Temporal lobe (tissue), 2 donors: ENCODE data around the gene CCDC87. TPM values are rescaled to one million over a fixed set of nuclear protein-coding genes. Genes with fewer than 3 reads are reported as not detected.

Experiments used
- small RNA-seq: library from RNA; depleted of rRNA; stranded (forward); fragments of <200 nt; gene quantifications from one replicate; pipeline ENCODE3, GENCODE V24; 2014; ENCODE audit warnings: low replicate concordance
- total RNA-seq: library from RNA; depleted of rRNA; stranded (reverse); fragments of >200 nt; gene quantifications from one replicate; pipeline ENCODE4 v1.2.3, GENCODE V29; 2014

CCDC87 gene
- total RNA-seq, 1 donor from 2014 or later = 0.25 TPM

Small RNA genes lying within 50 kb of the gene (small RNA-seq; reads per million reads assigned to genes)
- not detected for gene RNU4-39P

Other genes with a start within 250 kb of the CCDC87 start
- gene BRMS1, start 248.0 kb downstream of the CCDC87 start, total RNA-seq = 10.1 TPM
- gene B4GAT1, start 245.4 kb downstream of the CCDC87 start, total RNA-seq = 56.3 TPM
- 1.7 TPM for gene SLC29A2, start 221.3 kb downstream of the CCDC87 start, total RNA-seq
- 10.1 TPM for gene NPAS4, start 172.0 kb downstream of the CCDC87 start, total RNA-seq
- 12.3 TPM for gene MRPL11, start 154.2 kb downstream of the CCDC87 start, total RNA-seq
- gene PELI3, start 126.2 kb downstream of the CCDC87 start, total RNA-seq = 11.8 TPM
- 31.2 TPM for gene DPP3, start 112.6 kb downstream of the CCDC87 start, total RNA-seq
- gene BBS1, start 82.4 kb downstream of the CCDC87 start, total RNA-seq = 31.0 TPM
- gene ZDHHC24, start 47.0 kb downstream of the CCDC87 start, total RNA-seq = 4.4 TPM
- not detected for gene ACTN3, start 46.2 kb downstream of the CCDC87 start, total RNA-seq
- gene CTSF, start 24.5 kb downstream of the CCDC87 start, total RNA-seq = 46.2 TPM
- 13.5 TPM for gene CCS, start 122 bp upstream of the CCDC87 start, total RNA-seq
- 25.8 TPM for gene RBM14, start 23.6 kb upstream of the CCDC87 start, total RNA-seq
- gene RBM4, start 45.6 kb upstream of the CCDC87 start, total RNA-seq = 119 TPM
- gene RBM4B, start 84.8 kb upstream of the CCDC87 start, total RNA-seq = 72.5 TPM
- gene SPTBN2, start 136.2 kb upstream of the CCDC87 start, total RNA-seq = 155 TPM